Epidermal melanocyte (primary cell): ENCODE measurements around the gene ANKRD13C.
"Not testable (repeated sequence)": the region's sequence is repeated elsewhere in the genome, so short reads cannot be mapped to it uniquely, and the experiment has no call there.

Source experiments
- DNase-seq: peaks from one replicate; pipeline ENCODE4 v3.0.0; 2011; ENCODE audit warnings: low spot score; ENCODE audit not compliant: insufficient read length

The ANKRD13C gene

DNA sequence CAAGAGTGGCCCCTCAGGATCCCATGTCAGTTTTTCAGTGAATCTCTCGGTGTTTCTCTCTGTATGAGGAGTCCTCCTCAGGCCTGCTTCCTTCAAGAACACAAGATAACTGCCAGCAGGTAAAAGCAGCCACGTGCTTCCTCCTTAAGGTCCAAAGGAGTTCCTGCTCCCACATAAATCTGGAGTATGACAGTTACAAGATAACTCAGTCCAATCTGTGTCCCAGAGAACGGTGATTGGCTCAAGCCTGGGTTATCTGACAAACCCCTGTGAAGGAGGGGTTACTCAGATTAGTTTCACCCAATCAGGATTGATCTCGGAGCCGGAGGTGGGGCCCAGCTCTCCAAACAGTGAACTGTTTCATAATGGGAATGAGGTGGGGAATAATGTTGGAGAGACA lies 5.8 kb upstream of the ANKRD13C start:
- no peak for DNase-seq

DNA sequence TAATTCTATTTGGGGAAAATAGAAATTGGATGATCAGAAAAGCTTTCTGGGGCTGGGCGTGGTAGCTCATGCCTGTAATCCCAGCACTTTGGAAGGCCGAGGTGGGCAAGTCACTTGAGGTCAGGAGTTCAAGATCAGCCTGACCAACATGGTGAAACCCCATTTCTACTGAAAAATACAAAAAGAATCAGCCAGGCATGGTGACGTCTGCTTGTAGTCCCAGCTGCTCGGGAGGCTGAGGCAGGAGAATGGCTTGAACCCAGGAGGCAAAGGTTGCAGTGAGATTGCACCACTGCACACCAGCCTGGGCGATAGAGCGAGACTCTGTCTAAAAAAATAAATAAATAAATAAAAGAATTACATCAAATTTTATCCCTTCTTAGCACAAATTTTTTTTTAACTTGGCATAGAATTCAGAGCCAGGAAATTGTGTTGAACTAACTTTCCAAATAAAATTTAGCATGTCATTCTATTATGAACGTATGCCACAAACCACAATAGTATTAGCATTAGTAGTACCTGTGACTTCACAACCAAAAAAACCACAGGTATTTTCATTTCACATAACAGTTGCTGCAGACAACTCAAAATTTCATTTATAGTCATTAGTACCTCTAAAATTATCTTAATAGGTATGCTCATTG lies 4.5 kb upstream of the ANKRD13C start:
- DNase-seq: no peak

DNA sequence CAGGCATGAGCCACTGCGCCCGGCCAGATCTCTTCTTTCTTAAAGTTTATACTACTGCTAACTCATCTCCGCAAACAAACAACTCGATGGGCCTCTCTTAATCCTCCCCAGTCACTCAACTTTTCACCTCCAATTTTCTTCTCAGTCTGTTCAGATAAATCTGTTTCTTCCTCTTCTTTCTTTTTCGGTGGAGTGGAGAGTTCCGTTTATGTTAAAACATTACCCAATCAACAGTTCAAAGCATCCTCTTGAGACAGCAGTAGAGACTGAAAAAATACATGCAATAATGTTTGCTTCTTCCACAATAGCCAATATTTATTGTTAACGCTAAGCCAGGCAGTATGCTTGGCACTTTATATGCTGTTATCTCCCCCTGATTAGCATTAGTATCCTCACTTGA lies 1.4 kb upstream of the ANKRD13C start:
- DNase-seq: no peak

DNA sequence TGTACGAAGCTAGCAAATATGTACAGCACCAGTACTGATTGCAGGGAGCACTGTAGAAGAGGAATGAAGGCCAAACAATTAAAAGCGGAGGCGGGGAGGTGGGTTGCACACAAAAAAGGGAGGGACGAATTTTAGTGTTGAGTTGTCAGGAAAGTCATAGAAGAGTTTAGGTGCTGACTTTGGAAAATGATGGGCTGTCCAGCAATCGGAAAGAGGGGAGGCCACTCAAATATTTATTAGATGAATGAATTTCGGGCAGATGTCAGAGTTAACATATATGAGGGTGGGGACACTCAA lies 537 bp upstream of the ANKRD13C start:
- no peak for DNase-seq

DNA sequence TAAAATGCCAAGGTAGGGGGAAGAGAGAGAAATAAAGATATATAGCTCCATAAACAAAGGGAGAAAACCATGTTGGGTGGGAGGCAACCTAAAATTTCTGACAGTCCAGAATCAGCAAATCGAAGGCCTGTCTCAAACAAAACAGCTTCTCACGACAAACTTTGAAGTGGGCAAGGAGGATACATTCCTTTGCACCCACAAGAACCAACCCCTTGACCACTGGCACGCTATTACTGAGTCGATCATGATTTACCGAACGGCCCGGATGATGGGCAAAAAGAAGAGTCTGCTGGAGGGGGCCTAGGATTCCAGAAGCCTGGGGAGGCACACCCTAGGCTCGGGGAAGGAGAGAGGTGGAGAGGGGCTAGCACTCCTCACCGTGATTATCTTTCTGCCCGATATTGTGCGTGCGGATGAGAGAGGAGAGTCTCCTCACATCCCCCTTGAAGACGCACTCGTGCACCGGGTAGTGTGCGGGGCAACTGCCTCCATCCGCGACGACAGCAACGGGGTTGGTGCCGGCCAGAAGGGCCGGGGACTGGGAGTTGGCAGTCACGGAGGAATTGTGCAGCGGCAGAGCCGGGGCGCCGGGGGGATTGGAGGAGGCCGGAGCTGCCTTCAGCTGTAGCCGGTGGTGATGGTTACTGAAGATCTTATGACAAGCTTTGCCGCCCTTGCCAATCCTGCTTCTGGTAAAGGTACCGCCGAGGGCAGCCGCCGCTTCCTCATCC lies 756 bp downstream of the ANKRD13C start:
- DNase-seq: peak; percentile 22

DNA sequence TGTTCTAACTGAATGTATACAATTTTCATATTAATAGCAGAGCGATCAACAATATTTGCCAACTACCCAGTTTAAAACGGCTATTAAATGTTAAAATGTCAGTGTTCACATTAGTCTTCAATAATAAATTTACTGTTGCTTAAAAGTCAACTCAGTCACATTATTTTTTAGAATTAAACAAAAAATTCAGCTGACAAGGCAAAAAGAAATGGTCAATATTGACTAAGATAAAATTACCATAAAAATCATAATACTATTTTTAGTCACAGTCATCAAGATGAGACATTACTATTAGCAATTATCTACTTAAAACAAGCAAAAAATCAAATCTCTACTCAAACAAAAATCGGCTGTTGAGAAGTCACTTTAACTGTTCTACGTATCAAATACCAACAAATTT lies 1.5 kb downstream of the ANKRD13C start:
- no peak for DNase-seq

DNA sequence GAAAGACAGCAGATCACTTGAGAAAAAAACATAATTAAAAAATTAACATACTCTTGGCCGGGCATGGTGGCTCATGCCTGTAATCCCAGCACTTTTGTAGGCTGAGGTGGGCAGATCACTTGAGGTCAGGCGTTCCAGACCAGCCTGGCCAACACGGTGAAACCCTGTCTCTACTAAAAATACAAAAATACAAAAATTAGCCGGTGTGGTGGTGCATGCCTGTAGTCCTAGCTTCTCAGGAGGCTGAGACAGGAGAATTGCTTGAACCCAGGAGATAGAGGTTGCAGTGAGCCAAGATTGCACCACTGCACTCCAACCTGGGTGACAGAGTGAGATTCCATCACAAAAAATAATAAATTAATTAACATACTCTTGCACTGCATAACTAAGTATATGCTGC lies 4.7 kb downstream of the ANKRD13C start:
- not testable (repeated sequence) for DNase-seq

DNA sequence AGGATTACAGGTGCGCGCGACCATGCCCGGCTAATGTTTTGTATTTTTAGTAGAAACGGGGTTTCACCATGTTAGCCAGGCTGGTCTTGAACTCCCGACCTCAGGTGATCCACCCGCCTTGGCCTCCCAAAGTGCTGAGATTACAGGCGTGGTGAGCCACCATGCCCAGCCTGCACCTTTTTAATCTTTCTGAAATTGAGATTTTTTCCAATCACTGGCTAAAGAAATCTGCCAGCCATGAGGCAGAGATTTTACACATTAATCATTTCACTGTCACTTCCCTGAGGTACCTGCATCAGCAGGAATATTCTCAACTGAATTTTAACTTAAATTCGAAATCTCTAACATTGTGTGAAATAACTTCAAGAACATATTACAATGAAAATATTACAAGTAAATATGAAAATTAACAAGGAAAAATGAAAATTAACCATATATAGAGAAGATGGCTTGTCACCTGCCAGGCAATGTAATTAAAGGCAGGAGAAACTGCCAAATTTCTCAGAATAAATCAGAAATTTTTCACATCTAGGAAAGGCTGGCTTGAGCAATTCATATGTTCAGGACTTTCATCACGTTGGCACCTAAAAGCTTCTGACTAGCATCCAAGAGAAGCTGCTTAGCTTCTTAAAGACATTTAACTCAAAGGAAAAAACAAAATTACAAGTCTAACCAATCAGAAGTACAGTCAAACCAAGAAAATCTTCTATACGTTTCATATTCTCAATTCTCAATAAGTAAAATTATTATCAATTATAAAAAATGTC lies 5.9 kb downstream of the ANKRD13C start:
- no peak for DNase-seq

DNA sequence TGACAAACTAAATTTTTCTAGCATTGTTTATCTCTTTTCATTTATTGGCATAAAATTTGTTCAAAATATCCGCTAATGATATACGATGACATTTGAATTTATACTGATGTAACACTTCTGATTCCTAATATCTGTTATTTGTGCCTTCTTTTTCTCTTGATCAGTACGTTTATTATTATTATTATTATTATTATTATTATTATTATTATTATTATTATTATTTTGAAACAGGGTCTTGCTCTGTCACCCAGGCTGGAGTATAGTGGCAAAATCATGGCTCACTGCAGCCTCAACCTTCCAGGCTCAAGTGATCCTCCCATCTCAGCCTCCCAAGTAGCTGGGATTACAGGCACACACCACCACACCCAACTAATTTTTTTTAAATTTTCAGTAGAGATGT lies 14.9 kb downstream of the ANKRD13C start:
- not testable (repeated sequence) for DNase-seq

DNA sequence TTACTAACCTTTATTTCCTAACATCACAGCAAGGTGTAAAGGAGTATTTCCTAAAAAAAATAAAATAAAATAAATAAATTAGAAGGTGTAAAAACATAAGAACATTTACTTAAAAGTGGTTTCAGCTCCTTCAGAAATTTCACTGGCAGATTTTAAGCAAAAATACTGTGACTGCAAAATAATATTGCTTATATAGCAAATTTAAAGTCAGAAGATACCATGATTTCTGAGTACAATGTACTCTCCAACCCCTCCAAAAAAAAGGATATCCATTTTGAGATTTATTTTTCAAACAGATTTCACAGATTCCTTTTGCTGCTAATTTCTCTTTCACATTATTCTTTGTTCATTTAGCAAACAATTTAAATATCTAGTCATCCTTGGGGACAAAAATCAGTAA lies 18.5 kb downstream of the ANKRD13C start:
- no peak for DNase-seq

DNA sequence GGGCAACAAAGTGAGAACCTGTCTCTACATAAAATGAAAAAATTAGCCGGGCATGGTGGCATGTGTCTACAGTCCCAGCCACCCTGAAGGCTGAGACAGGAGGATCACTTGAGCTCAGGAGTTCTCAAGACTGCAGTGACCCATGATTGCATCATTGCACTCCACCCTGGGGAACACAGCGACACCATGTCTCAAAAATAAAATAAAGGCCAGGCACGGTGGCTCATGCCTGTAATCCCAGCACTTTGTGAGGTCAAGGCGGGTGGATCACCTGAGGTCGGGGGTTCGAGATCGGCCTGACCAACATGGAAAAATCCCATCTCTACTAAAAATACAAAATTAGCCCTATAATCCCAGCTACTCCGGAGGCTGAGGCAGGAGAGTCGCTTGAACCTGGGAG lies 20.1 kb downstream of the ANKRD13C start:
- no peak for DNase-seq

DNA sequence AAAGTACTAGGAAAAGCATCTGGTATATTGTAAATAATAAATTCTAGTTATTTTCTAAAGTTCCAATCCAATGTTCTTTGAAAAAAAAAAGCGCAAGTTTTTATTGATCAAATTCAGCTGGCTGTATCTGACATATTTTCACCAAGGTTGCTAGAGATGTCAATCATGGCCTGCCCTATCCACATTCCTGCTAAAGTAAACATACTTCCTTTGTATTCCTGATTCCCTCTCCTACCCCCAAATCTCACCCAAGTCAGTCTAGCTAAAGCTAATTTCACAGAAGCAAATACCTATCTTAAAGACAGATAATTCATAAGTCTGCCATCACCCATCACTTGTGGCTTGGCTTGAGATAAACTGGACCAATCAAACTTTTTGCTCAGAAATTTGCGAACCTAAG lies 21.3 kb downstream of the ANKRD13C start:
- DNase-seq: no peak

DNA sequence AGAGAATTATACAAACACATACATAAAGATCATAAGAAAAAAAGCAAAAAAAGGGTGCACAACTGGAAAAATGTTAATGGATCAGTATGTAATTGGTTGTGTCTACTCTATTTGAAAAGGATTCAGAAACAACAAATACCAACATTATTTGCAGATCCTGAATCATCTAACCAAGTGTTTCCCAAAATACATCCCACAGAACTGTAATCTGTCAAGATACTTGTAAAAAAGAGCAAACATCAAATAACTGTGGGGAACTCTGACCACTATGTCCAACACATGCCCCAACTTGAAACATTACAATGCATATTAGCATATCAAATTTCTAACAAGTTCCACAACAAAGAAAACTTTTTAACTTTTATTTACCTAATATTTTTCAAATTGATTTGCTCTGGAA lies 22.6 kb downstream of the ANKRD13C start:
- no peak for DNase-seq

DNA sequence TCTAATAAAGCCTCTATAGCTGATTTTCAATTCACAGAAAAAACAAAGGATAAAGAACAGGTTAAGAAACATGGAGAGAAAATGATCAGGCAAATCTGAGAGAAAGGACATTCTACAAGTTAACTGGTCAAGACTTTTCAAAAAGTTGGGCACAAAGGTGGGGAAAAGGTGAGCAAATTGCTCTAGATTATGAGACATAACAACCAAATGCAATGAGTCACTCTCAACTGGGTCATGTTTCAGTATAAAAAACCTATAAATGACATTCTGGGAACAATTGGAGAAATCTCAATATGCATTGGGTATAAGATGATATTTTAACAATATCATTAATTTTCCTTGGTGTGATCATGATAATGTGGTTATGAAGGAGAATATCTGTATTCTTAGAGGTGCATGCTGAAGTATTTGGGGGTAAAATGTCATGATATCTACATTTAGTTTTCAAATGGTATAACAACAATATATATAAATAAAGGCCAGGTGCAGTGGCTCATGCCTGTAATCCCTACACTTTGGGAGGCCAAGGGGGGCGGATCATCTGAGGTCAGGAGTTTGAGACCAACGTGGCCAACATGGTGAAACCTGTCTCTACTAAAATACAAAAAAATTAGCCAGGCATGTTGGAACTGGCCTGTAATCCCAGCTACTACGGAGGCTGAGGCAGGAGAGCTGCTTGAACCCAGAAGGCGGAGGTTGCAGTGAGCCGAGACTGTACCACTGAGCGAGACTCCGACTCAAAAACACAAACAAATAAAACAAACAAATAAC lies 27.0 kb downstream of the ANKRD13C start:
- DNase-seq: no peak

DNA sequence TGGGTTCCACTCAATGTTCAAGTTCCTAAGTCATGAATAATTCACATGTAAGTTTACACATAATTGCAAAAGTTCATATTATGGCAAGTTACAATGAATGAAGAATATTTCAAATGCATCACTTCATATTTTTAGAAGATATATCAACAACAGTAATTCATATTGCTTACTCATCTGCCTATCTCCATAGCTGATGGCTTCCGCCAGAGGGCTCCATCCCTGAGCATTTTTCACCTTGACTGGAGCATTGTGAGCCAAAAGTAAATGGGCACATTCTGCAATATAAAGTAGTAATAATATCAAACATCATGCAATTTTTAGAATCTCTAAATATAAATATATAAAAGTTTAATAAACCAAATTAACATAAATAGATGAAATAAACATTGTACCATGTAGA lies 29.8 kb downstream of the ANKRD13C start:
- no peak for DNase-seq

DNA sequence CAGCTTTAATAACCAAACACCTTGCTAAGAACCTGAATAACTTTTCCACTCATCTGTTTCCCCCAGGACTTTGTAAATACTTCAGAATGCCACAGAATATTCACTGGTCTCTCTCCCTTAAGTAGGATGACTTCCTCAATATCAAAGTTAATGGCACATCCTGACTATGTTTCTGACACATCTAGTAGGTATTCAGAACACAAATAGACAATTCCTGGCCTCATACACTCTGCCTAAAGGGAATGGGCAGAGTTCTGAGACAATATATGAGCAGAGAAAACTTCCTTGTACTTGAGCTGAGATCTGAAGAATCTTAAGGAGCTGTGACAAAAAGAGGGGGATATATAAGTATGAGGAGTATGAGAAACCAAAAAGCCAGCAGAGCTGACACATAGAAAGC lies 34.8 kb downstream of the ANKRD13C start:
- no peak for DNase-seq

DNA sequence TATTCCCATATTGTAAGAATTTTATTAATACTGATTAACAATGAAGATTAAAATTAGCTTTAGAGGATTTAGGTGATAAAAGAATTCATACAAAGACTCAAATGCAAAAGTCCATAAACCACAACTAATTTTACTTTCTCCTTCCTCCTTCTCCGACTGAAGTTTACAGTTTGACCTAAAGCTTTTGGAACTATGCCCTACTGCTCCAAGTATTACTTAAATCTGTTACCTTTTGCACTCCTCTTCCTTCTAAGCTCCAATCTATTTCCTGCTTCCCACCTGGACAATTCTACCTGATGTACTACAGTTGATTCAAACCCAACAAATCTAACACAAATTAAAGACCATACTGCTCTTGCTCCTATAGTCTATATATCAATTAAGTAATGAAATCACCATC lies 36.3 kb downstream of the ANKRD13C start:
- DNase-seq: no peak

DNA sequence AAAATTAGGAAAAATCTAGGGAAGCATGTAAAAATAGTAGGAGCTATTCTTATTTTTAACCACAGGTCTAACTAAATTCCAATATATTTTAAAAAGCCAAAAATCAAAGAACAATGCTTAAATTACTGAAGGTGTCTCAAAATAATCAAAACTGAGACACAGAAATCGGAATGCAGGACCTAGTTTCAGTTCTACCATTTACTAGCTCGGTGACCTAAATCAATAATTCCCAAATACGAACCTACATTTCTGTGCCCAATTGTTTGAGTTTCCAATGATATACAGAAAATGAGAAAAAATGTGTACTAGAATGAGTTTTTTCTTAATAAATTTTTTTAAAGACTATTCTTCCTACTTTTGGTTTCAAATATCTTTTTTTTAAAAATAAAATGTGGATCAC lies 37.4 kb downstream of the ANKRD13C start:
- DNase-seq: no peak

DNA sequence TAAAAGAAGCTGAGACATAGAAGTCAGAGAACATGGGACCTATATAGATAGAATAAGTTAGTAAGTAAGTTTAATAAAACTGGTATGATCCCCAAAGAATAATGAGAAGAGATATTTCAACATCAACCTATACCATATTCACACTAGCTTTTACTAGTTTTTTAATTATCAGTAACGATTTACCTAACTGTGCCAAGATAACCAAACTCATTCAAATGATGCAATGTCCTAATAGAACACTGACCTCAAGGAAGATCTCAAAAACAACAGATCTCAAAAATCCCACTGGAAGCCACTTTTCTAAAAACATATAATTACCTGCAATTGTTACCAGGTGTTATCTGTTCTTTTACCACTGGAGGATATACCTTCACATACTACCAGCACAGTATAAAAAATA lies 38.7 kb downstream of the ANKRD13C start:
- no peak for DNase-seq

DNA sequence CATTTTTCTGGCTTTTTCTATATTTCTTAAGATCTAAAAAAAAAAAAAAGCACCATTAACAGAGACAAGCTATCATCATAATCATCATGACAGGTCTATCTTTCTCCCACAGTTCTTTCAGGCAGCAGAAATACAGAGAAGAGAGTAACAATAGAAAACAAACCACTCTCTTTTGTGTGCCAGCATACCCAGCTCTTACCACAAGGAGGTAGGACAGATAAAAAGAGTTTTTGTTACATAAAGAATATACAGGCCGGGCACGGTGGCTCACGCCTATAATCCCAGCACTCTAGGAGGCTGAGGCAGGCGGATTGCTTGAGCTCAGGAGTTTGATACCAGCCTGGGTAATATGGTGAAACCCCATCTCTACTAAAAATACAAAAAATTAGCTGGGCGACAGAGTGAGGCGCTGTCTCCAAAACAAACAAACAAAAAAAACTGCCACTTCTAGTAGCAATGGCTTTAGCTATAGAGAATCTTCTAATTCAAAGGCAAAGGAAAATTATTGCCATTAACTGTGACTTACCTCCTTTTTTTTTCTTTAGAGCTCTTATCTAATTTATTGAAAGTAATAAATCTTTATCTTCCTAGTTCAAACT lies 39.7 kb downstream of the ANKRD13C start:
- no peak for DNase-seq

DNA sequence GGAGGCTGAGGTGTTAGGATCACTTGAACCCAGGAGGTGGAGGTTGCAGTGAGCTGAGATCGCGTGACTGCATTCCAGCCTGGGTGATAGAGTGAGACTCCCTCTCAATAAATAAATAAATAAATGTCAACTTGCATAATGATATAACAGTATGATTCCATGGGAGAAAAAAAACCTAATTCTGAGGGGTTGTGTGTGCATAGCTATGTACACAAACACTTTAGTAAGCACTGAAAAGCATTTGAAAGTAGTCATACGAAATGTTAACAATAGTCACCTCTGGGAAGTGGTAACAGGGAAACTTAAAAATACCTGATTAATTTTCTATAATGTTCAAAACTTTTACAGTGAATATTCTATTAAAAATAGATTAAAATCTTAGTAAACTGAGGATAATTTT lies 43.2 kb downstream of the ANKRD13C start:
- DNase-seq: no peak

DNA sequence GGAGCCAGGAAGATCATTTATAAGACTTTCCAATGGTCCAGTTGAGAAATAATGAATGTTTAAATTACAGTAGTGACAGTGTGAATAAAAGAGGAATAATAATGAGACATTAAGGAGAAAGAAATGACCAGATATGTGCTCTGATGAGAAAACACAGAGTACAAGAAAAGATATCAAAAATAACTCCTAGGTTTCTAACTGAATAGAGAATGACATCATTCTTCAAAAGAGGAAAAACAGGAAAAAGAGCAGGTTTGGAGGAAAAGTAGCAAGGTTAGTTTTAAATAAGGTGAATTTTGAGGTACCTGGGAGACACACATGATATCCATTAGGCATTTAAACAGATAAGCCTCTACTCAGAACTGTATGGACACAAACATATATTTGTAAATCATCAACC lies 55.0 kb downstream of the ANKRD13C start:
- DNase-seq: no peak
